HEK293 (cell line): ENCODE data around the gene ATP6V0A4.
"Not testable (repeated sequence)": the region's sequence is repeated elsewhere in the genome, so short reads cannot be mapped to it uniquely, and the experiment has no call there.

Experiments
- CTCF ChIA-PET: fragments of 350-600 bp; formaldehyde crosslinking; extraction: SDS; loops from one replicate; lab custom pipeline; 2021; ENCODE audit warnings: antibody characterized with exemption; lab: Yijun Ruan, JAX
- POLR2A ChIA-PET: fragments of 300-600 bp; formaldehyde crosslinking; extraction: SDS; loops from one replicate; lab custom pipeline; 2020; ENCODE audit warnings: antibody characterized with exemption, inconsistent platforms; lab: Yijun Ruan, JAX
- H3K27ac ChIP-seq: fragments of 200-500 bp; sonication (Bioruptor generic); 2 replicates; pipeline ENCODE4 v1.5.1; 2014; ENCODE audit warnings: low read depth, low read length, control low read depth, inconsistent platforms; ENCODE audit errors: extremely low read depth
- H3K36me3 ChIP-seq, 2 experiments: fragments of 200-500 bp in 1 of 2; sonication (Bioruptor generic) in 1 of 2; 1 replicate in 1 of 2; 2 replicates in 1 of 2; pipeline ENCODE4 v1.5.1; 2014 to 2017; ENCODE audit warnings: inconsistent platforms in 2 of 2, low read length in 2 of 2; ENCODE audit not compliant: control insufficient read depth in 2 of 2, insufficient read depth in 1 of 2
- H3K4me1 ChIP-seq: fragments of 200-500 bp; sonication (Bioruptor generic); 2 replicates; pipeline ENCODE4 v1.5.1; 2014; ENCODE audit warnings: mild to moderate bottlenecking, low read length, inconsistent platforms; ENCODE audit not compliant: control insufficient read depth, insufficient read depth
- H3K4me3 ChIP-seq: 2 replicates; pipeline ENCODE4 v1.5.1; 2011; ENCODE audit warnings: low read depth, mild to moderate bottlenecking, control low read depth, low read length, moderate library complexity
- H3K9me3 ChIP-seq: fragments of 200-500 bp; sonication (Bioruptor generic); 2 replicates; pipeline ENCODE4 v1.5.1; 2014; ENCODE audit warnings: low read depth, low read length, inconsistent platforms; ENCODE audit not compliant: control insufficient read depth, insufficient read depth
- KLF10 ChIP-seq: fragments of 450-650 bp; IDR thresholded peaks from 2 replicates; pipeline ENCODE4 v1.5.1; 2018; ENCODE audit warnings: missing biosample characterization, mild to moderate bottlenecking, missing genetic modification characterization
- SALL2 ChIP-seq: fragments of 450-650 bp; formaldehyde crosslinking; IDR thresholded peaks from 2 replicates; pipeline ENCODE4 v1.5.0; 2017; ENCODE audit warnings: missing biosample characterization, mild to moderate bottlenecking, missing genetic modification characterization, borderline replicate concordance
- ZNF10 ChIP-seq: fragments of 450-650 bp; formaldehyde crosslinking; IDR thresholded peaks from 2 replicates; pipeline ENCODE4 v1.5.1; 2017; ENCODE audit warnings: missing biosample characterization, missing genetic modification characterization
- ZNF146 ChIP-seq: fragments of 450-650 bp; formaldehyde crosslinking; IDR thresholded peaks from 2 replicates; pipeline ENCODE4 v1.5.1; 2016; ENCODE audit warnings: missing biosample characterization, missing genetic modification characterization
- ZNF157 ChIP-seq: fragments of 450-650 bp; formaldehyde crosslinking; IDR thresholded peaks from 2 replicates; pipeline ENCODE4 v1.5.1; 2016; ENCODE audit warnings: missing biosample characterization, missing genetic modification characterization
- ZNF175 ChIP-seq: fragments of 450-650 bp; formaldehyde crosslinking; IDR thresholded peaks from 2 replicates; pipeline ENCODE4 v1.5.1; 2016; ENCODE audit warnings: missing biosample characterization, missing genetic modification characterization
- ZNF701 ChIP-seq: fragments of 450-650 bp; formaldehyde crosslinking; IDR thresholded peaks from 2 replicates; pipeline ENCODE4 v1.5.1; 2016; ENCODE audit warnings: missing biosample characterization, missing genetic modification characterization
- TF ChIP-seq, protein P1 (sequence below): fragments of 450-650 bp; formaldehyde crosslinking; IDR thresholded peaks from 2 replicates; pipeline ENCODE4 v1.5.1; 2016; ENCODE audit warnings: missing biosample characterization, missing genetic modification characterization, borderline replicate concordance
- TF ChIP-seq, protein P2 (sequence below): fragments of 450-650 bp; formaldehyde crosslinking; IDR thresholded peaks from 2 replicates; pipeline ENCODE4 v1.5.1; 2016; ENCODE audit warnings: missing biosample characterization, missing genetic modification characterization
- TF ChIP-seq, protein P3 (sequence below): fragments of 450-650 bp; formaldehyde crosslinking; IDR thresholded peaks from 2 replicates; pipeline ENCODE4 v1.5.1; 2016; ENCODE audit warnings: missing biosample characterization, missing genetic modification characterization
- TF ChIP-seq, protein P4 (sequence below): fragments of 450-650 bp; formaldehyde crosslinking; IDR thresholded peaks from 2 replicates; pipeline ENCODE4 v1.5.1; 2016; ENCODE audit warnings: missing biosample characterization, missing genetic modification characterization
- TF ChIP-seq, protein P5 (sequence below): fragments of 450-650 bp; formaldehyde crosslinking; IDR thresholded peaks from 2 replicates; pipeline ENCODE4 v1.5.1; 2016; ENCODE audit warnings: missing biosample characterization, missing genetic modification characterization

The ATP6V0A4 gene

DNA sequence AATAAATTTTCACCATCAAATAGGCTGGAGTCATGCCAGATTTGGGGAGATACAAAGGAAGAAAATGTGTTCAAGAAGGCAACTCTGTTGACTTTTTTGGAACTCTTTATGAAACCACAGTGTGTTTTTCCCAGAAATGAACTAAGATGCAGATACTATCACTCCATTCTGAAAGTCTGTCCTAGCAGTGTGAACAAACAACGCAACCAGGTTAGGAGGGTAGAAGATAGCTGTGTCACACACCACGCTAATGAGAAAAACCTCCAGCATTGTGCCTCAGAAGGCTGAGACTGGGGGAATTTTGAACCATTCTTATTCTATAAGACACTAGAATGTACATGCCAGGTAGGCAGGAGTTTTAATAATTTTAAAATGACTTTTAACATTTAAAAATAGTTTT is 15.9 kb upstream of the ATP6V0A4 start (continued):
- TF ChIP-seq, protein P1, sequence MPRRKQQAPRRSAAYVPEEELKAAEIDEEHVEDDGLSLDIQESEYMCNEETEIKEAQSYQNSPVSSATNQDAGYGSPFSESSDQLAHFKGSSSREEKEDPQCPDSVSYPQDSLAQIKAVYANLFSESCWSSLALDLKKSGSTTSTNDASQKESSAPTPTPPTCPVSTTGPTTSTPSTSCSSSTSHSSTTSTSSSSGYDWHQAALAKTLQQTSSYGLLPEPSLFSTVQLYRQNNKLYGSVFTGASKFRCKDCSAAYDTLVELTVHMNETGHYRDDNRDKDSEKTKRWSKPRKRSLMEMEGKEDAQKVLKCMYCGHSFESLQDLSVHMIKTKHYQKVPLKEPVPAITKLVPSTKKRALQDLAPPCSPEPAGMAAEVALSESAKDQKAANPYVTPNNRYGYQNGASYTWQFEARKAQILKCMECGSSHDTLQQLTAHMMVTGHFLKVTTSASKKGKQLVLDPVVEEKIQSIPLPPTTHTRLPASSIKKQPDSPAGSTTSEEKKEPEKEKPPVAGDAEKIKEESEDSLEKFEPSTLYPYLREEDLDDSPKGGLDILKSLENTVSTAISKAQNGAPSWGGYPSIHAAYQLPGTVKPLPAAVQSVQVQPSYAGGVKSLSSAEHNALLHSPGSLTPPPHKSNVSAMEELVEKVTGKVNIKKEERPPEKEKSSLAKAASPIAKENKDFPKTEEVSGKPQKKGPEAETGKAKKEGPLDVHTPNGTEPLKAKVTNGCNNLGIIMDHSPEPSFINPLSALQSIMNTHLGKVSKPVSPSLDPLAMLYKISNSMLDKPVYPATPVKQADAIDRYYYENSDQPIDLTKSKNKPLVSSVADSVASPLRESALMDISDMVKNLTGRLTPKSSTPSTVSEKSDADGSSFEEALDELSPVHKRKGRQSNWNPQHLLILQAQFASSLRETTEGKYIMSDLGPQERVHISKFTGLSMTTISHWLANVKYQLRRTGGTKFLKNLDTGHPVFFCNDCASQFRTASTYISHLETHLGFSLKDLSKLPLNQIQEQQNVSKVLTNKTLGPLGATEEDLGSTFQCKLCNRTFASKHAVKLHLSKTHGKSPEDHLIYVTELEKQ (tag by site-specific recombination): no peak
- TF ChIP-seq ZNF10 (no peak), KLF10 (tag by site-specific recombination) (no peak), ZNF157 (no peak), ZNF175 (tag by site-specific recombination) (no peak), ZNF701 (tag by site-specific recombination) (no peak), SALL2 (tag by site-specific recombination) (no peak)
- TF ChIP-seq, protein P2, sequence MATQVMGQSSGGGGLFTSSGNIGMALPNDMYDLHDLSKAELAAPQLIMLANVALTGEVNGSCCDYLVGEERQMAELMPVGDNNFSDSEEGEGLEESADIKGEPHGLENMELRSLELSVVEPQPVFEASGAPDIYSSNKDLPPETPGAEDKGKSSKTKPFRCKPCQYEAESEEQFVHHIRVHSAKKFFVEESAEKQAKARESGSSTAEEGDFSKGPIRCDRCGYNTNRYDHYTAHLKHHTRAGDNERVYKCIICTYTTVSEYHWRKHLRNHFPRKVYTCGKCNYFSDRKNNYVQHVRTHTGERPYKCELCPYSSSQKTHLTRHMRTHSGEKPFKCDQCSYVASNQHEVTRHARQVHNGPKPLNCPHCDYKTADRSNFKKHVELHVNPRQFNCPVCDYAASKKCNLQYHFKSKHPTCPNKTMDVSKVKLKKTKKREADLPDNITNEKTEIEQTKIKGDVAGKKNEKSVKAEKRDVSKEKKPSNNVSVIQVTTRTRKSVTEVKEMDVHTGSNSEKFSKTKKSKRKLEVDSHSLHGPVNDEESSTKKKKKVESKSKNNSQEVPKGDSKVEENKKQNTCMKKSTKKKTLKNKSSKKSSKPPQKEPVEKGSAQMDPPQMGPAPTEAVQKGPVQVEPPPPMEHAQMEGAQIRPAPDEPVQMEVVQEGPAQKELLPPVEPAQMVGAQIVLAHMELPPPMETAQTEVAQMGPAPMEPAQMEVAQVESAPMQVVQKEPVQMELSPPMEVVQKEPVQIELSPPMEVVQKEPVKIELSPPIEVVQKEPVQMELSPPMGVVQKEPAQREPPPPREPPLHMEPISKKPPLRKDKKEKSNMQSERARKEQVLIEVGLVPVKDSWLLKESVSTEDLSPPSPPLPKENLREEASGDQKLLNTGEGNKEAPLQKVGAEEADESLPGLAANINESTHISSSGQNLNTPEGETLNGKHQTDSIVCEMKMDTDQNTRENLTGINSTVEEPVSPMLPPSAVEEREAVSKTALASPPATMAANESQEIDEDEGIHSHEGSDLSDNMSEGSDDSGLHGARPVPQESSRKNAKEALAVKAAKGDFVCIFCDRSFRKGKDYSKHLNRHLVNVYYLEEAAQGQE: no peak
- TF ChIP-seq, protein P3, sequence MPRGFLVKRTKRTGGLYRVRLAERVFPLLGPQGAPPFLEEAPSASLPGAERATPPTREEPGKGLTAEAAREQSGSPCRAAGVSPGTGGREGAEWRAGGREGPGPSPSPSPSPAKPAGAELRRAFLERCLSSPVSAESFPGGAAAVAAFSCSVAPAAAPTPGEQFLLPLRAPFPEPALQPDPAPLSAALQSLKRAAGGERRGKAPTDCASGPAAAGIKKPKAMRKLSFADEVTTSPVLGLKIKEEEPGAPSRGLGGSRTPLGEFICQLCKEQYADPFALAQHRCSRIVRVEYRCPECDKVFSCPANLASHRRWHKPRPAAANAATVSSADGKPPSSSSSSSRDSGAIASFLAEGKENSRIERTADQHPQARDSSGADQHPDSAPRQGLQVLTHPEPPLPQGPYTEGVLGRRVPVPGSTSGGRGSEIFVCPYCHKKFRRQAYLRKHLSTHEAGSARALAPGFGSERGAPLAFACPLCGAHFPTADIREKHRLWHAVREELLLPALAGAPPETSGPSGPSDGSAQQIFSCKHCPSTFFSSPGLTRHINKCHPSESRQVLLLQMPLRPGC (tag by site-specific recombination): no peak
- TF ChIP-seq, protein P4, sequence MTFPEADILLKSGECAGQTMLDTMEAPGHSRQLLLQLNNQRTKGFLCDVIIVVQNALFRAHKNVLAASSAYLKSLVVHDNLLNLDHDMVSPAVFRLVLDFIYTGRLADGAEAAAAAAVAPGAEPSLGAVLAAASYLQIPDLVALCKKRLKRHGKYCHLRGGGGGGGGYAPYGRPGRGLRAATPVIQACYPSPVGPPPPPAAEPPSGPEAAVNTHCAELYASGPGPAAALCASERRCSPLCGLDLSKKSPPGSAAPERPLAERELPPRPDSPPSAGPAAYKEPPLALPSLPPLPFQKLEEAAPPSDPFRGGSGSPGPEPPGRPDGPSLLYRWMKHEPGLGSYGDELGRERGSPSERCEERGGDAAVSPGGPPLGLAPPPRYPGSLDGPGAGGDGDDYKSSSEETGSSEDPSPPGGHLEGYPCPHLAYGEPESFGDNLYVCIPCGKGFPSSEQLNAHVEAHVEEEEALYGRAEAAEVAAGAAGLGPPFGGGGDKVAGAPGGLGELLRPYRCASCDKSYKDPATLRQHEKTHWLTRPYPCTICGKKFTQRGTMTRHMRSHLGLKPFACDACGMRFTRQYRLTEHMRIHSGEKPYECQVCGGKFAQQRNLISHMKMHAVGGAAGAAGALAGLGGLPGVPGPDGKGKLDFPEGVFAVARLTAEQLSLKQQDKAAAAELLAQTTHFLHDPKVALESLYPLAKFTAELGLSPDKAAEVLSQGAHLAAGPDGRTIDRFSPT (tag by site-specific recombination): no peak

DNA sequence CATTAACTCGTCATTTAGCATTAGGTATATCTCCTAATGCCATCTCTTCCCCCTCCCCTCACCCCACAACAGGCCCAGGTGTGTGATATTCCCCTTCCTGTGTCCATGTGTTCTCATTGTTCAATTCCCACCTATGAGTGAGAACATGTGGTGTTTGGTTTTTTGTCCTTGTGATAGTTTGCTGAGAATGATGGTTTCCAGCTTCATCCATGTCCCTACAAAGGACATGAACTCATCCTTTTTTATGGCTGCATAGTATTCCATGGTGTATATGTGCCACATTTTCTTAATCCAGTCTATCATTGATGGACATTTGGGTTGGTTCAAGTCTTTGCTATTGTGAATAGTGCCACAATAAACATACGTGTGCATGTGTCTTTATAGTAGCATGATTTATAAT is 13.3 kb upstream of the ATP6V0A4 start:
- peak; percentile 86 for TF ChIP-seq ZNF146 (tag by site-specific recombination)
- TF ChIP-seq, protein P5, sequence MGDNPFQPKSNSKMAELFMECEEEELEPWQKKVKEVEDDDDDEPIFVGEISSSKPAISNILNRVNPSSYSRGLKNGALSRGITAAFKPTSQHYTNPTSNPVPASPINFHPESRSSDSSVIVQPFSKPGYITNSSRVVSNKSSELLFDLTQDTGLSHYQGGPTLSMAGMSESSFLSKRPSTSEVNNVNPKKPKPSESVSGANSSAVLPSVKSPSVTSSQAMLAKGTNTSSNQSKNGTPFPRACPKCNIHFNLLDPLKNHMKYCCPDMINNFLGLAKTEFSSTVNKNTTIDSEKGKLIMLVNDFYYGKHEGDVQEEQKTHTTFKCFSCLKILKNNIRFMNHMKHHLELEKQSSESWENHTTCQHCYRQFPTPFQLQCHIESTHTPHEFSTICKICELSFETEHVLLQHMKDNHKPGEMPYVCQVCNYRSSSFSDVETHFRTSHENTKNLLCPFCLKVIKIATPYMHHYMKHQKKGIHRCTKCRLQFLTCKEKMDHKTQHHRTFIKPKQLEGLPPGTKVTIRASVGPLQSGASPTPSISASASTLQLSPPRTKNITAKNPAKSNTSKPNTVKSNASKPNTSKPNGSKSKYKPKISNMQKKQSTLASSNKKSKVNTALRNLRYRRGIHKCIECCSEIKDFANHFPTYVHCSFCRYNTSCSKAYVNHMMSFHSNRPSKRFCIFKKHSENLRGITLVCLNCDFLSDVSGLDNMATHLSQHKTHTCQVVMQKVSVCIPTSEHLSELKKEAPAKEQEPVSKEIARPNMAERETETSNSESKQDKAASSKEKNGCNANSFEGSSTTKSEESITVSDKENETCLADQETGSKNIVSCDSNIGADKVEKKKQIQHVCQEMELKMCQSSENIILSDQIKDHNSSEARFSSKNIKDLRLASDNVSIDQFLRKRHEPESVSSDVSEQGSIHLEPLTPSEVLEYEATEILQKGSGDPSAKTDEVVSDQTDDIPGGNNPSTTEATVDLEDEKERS: 0 out of 2 replicates have a peak, but pooled peaks have one; percentile 61
- POLR2A ChIA-PET, CTCF ChIA-PET, H3K36me3 ChIP-seq, H3K27ac ChIP-seq, H3K4me1 ChIP-seq, H3K9me3 ChIP-seq, H3K4me3 ChIP-seq: not testable (repeated sequence)
